GM13977 (cell line): Measurements from ENCODE around the gene SKOR1.

Source experiments
- DNase-seq: peaks from one replicate; pipeline ENCODE4 v3.0.0; 2012; ENCODE audit warnings: low spot score
- in situ Hi-C: fragments of 300-500 bp; cut with MboI; formaldehyde crosslinking; loops from one replicate; pipeline ENCODE4 v1.12.0; 2022; ENCODE audit warnings: low sequenced_read_pairs, low pct_unique_long_range_greater_than_20kb, mixed read lengths, inconsistent platforms; ENCODE audit not compliant: unreplicated experiment
- TF ChIP-seq, protein P1 (sequence below): IDR thresholded peaks from 2 replicates; pipeline ENCODE4 v1.5.1; 2012; ENCODE audit warnings: mild to moderate bottlenecking, control low read depth; ENCODE audit not compliant: insufficient read depth; ENCODE audit errors: extremely low read depth, missing control alignments

SKOR1 gene

DNA sequence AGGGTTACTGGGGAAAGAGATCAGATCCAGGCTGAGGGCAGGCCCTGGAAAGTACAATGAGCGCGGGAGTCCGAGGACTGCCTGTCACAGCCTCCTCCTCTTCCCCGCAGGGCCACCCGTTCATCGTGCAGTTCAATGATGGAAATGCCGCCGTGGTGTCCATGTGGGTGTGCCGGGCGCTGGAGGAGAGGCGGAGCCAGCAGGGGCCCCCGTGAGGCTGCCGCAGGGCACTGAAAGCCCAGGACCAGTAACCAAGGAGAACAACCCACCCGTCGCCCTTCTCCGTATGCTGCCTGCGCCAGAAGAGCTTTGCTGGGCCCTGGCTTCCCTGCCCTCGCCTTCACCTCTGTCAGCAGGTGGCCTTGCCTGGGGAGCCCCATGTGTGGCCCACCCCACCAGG is 18.8 kb upstream of the SKOR1 start:
- in situ Hi-C loops: no loop called here
- TF ChIP-seq, protein P1, sequence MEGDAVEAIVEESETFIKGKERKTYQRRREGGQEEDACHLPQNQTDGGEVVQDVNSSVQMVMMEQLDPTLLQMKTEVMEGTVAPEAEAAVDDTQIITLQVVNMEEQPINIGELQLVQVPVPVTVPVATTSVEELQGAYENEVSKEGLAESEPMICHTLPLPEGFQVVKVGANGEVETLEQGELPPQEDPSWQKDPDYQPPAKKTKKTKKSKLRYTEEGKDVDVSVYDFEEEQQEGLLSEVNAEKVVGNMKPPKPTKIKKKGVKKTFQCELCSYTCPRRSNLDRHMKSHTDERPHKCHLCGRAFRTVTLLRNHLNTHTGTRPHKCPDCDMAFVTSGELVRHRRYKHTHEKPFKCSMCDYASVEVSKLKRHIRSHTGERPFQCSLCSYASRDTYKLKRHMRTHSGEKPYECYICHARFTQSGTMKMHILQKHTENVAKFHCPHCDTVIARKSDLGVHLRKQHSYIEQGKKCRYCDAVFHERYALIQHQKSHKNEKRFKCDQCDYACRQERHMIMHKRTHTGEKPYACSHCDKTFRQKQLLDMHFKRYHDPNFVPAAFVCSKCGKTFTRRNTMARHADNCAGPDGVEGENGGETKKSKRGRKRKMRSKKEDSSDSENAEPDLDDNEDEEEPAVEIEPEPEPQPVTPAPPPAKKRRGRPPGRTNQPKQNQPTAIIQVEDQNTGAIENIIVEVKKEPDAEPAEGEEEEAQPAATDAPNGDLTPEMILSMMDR: no peak
- no peak for DNase-seq

DNA sequence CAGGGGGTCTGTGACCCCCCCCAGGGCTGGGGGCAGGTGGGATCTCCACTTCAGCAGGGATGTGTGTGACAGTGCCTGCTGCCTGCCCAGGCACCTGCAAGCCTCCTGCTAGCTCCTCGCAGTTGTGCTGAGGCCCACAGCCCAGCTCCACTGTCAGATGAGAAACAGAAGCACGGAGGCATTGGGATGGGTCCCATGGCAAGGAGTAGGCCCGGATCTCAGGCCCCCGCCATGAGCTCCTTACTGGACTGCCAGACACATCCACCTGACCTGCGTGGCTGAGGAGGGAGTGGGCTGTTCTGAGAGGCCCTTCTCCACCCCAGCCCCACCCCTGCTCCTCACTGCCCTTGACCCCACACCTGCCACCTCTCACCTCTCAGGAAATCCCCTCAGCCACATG is 18.2 kb upstream of the SKOR1 start:
- TF ChIP-seq, protein P1: no peak
- no peak for DNase-seq
- in situ Hi-C loops: no loop called here

DNA sequence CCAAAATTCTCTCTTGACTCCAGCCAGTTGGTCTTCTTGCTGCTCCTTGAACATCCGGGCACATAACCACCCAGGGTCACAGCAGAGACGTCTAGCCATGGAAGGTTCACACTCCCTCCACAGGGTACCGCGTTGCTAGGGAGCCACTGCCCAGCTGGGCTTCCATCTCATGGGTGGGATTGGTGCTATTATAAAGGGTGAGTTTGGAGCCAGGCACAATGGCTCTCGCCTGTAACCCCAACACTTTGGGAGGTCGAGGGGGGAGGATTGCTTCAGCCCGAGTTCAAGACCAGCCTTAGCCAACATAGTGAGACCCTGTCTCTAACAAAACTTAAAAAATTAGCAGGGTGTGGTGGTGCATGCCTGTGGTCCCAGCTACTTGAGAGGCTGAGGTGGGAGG is 17.5 kb upstream of the SKOR1 start:
- no peak for DNase-seq
- TF ChIP-seq, protein P1: no peak
- in situ Hi-C loops: no loop called here

DNA sequence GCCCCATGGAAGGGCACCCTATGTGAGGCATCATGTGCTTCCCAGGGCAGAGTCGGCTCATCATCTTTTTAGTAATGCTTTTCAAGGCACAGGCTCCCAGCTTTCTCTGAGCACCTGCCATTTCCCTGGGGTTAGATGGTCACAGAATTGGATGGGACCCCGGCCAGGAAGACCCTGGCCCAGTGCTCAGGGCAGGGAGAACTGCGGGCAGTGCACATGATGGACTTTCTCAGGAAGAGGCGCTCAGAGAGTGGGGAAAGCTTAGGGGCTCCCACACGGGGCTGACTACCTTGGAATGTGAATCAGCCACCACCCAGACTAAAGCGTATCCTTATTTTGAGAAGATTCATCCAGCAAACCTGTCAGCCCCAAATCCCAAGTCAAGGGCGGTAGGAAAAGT is 16.5 kb upstream of the SKOR1 start:
- DNase-seq: no peak
- in situ Hi-C loops: no loop called here
- TF ChIP-seq, protein P1: no peak

DNA sequence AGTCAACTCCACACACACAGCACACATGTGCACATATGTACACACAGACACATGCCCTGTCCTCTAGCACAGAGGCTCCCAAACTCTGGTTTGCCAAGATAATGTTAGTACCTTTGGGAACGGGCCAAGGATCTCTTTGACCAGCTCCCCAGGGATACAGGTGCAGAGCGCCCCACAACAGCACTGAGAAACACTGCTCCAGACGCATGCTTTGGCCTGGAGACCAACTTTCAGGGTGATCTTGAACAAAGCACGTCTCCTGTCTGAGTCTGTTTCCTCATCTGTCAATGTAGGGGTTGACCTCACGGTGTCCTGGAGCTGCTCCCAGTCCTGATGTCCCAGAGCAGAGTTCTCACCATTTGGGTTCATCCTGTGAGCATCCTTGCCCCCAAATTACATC is 15.9 kb upstream of the SKOR1 start:
- no peak for DNase-seq
- in situ Hi-C loops: no loop called here
- TF ChIP-seq, protein P1: no peak

DNA sequence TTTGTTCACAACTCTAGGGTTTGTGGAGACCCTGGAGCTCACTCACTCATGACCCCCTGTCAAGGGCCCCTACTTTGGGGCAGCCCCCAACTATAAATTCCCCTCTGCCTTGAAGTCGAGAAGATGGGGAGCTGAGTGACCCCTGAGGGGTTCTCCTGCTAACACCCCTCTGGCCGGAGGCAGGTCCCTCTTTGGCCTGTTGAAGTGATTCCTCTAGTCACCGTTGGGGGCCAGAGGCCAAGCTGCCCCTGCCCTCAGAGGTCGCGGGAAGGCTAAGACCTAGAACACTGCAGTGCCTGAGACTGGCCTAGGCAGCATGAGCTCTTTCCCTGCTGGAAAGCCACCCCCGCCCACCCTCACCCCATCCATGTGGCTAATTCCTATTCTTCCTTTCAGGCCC is 15.4 kb upstream of the SKOR1 start:
- TF ChIP-seq, protein P1: no peak
- in situ Hi-C loops: no loop called here
- DNase-seq: no peak

DNA sequence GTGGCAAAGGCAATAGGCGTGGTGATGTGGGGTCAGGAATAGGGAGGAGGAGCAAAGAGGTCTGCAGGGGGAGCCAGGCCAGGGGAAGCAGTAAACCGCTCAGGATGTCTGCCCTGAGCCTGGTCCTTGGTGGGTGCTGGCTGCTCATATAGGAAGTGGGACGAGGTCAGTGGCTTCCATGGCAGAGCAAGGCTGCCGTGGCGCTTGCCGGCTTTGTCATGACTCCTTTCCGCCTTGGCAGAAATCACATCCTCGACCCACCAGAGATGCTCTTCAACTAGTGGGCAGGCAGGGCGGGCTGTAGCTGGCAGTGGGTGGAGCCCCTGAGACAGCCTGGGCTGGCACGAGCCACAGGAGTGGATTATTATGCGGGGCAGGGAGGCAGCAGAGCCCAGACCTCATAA is 13.1 kb upstream of the SKOR1 start:
- TF ChIP-seq, protein P1: no peak
- DNase-seq: no peak
- in situ Hi-C loops: no loop called here
